GM12874 (cell line): Measurements from ENCODE around the gene ACTR5.

Experiments
- CTCF ChIP-seq: IDR thresholded peaks from 2 replicates; pipeline ENCODE4 v1.5.1; 2011; ENCODE audit warnings: low read depth, mild to moderate bottlenecking, control low read depth, low read length, moderate library complexity; ENCODE audit not compliant: insufficient read depth

The ACTR5 gene

DNA sequence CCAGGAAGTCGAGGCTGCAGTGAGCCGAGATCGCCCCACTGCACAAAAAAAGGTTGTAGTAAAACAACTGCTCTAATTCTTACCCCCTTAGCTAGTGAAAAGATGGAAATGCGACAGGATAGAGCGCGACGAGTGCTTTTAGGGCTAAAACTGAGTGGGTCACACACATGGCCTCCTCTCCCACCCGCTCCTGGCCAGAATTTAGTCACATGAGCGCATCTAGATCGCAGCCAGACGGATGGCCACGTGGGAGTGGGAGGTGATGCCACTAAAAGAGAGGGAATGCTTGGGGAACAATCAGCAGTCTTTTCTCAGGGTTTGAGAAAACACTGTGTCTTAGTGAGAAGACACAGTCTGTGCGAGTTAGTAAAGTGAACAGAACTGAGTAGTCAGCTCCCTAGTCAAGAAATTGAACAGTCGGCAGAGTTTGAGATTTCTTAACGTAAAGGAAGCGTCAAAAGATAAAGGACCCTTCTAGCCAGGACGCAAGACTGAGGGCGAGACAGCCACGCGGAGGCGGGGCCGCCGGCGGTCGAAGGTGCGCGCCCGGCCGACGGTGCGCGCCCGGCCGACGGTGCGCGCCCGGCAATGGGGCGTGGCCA, 664 bp upstream of the ACTR5 start:
- no peak for TF ChIP-seq CTCF

DNA sequence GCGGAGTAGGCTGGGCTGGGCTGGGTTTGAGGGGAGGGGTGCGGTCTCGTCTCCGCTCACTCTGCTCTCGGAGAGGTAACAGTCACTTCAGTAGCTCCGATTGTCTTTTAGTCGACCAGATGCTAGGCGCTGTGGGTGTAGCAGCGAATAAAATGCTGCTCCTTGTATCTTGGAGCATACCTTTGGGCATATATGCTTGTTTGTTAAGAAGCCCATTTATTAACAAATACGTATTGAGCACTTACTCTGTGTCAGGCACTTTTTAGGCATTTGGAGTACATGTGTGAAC, 545 bp downstream of the ACTR5 start:
- TF ChIP-seq CTCF = no peak

DNA sequence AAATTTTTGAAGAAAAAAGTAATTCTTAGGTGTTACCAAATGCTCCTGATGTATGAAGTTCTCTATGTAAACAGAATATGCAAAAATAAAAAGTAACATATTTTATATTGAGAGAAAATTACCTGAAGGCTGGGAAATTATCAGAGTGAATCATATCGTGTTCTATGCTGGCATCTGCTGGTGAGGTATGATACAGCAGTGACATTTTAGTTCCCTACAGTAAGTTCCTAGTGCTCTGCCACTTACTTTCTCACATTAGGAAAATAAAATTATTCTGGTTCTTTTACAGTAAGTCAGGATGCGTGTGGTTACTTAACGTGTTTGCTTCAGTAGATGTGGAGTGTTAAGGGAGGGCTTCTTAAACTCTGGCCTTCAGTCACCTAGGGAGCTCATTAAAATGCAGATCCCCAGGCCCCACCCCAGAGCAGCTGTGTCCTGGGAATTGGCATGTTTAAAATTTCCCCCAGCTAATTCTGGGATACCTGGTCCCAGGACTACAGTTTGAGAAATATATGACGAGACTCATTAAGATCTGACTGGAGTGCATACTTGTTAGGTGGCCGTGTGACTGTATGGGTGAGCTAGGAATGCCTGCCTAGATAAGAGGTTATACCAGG, 3.2 kb downstream of the ACTR5 start:
- TF ChIP-seq CTCF = peak; percentile 48; the same call in 1 of the 2 replicates

- TF ChIP-seq CTCF = no peak
Observed at GRCh38 chr20:38752029-38752428, 3.8 kb downstream of the ACTR5 start.

- TF ChIP-seq CTCF = no peak
Observed at GRCh38 chr20:38754924-38755323, 6.7 kb downstream of the ACTR5 start.

DNA sequence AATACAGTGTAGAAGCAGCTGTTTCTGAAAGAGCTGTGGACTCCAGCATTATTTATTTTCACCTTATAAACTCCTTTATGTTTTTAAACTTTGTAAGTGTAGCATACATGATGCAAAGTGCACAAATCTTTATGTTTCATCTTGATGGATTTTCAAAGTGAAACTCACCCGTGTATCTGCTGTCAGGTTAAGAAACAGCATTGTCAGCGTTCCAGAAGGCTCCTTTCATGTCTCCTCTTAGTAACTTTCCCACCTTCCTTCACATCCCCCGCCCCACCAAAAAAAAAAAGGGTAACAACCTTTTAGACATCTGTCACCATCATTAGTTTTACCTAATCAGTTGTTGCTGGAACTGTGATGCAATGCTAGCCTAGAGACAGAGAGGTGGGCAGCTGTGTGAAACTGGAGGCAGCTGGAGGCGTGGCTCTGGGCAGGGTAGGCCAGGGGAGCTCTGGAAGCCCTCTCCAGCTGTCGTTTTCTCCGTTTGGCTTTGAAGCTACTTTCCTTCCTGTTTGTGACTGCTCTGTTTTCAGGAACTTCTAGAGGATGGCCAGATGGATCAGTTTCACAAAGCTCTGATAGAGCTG, 7.2 kb downstream of the ACTR5 start:
- TF ChIP-seq CTCF = no peak

DNA sequence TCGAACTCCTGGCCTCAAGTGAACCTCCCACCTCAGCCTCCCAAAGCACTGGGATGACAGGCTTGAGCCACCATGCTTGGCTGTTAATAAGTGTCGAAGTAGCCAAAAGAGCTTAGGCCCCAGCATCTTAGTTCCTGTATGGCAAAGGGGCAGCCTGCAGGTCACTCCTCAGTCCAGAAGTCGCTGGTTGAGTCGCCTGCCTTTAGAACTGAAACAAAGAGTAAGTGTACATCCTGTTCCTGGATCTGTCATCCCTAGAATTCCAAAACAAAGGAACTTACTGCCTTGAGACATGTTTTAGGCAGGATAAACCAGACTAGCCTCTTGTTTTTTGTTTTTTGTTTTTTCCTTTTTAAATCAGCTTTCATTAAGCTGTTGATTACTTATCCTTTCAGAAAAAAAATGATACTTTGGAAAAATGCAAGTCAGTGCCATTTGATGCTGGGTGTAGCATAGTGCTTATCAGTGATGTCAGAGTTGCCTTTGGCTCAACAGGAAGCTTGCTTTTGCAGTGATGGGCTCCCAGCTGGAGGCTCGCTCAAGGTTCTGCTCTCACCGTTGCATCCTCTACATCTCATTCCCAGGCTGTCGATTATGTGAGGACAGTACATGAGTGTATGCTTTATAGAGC, 9.0 kb downstream of the ACTR5 start:
- TF ChIP-seq CTCF = no peak
